Kidney (tissue), 14 donors: Measurements from ENCODE around the gene DLGAP1. TPM values are rescaled to one million over a fixed set of nuclear protein-coding genes. Genes with fewer than 3 reads are reported as not detected.

Source experiments
- DNase-seq, 5 donors: peaks; one replicate each; pipeline ENCODE4 v3.0.0-alpha.2; 2013 to 2020
- FAIRE-seq: peaks from 2 replicates; lab custom pipeline; 2012; peaks lifted over from hg19 to GRCh38; lab: Jason Lieb, UNC
- H3K27ac ChIP-seq, 2 donors: one replicate each; pipeline ENCODE4 v1.7.0; 2013; ENCODE audit warnings: low read depth in 2 of 2, low read length in 2 of 2, inconsistent platforms in 1 of 2
- H3K27me3 ChIP-seq: one replicate; pipeline ENCODE4 v1.7.1; 2013; ENCODE audit warnings: low read length, inconsistent platforms; ENCODE audit not compliant: control insufficient read depth, insufficient read depth
- H3K36me3 ChIP-seq, 3 donors: one replicate each; pipeline versions ENCODE4 v1.7.0 to v1.7.1; 2013; ENCODE audit warnings: low read length in 3 of 3, control low read depth in 1 of 3, inconsistent platforms in 1 of 3; ENCODE audit not compliant: insufficient read depth in 3 of 3, control insufficient read depth in 2 of 3
- H3K4me1 ChIP-seq, 3 donors: one replicate each; pipeline versions ENCODE4 v1.7.0 to v1.7.1; 2013; ENCODE audit warnings: low read length in 3 of 3, inconsistent platforms in 1 of 3, low read depth in 1 of 3; ENCODE audit not compliant: control insufficient read depth in 2 of 3, insufficient read depth in 2 of 3
- H3K4me3 ChIP-seq, 3 donors: one replicate each; pipeline versions ENCODE4 v1.7.0 to v1.8.1; 2013; ENCODE audit warnings: low read length in 3 of 3, control low read depth in 1 of 3, inconsistent platforms in 1 of 3
- H3K9ac ChIP-seq, 3 donors: one replicate each; pipeline versions ENCODE4 v1.7.0 to v1.7.1; 2013; ENCODE audit warnings: low read length in 3 of 3, control low read depth in 1 of 3, inconsistent platforms in 1 of 3
- H3K9me3 ChIP-seq, 3 donors: one replicate each; pipeline versions ENCODE4 v1.7.0 to v1.7.1; 2013; ENCODE audit warnings: low read length in 3 of 3, control low read depth in 1 of 3, inconsistent platforms in 1 of 3; ENCODE audit not compliant: control insufficient read depth in 2 of 3, insufficient read depth in 1 of 3
- intact Hi-C: fragments of 100-400 bp; cut with DNase I; formaldehyde crosslinking; loops from one replicate; pipeline ENCODE4 v1.11.1; 2022
- polyA plus RNA-seq: library from polyadenylated mRNA; stranded (reverse); fragments of 350-450 nt; fragmentation: Illumina TruSeq; extraction: RNeasy Lipid Tissue Mini Kit (QIAGEN cat#74804); gene quantifications from one replicate; pipeline ENCODE4 v1.2.3, GENCODE V29; 2014; ENCODE audit warnings: low read depth, low replicate concordance; ENCODE audit not compliant: insufficient read depth
- total RNA-seq: library from RNA; stranded (reverse); fragmentation: NEBNext Ultra II Directional; extraction: Animal tissue kit (Norgen Biotek cat#: 25700); gene quantifications from one replicate; pipeline ENCODE4 v1.2.1, GENCODE V29; 2021
- TF ChIP-seq, protein P1 (sequence below): IDR thresholded peaks from 3 replicates; pipeline ENCODE4 v1.5.1; 2012; ENCODE audit warnings: mild to moderate bottlenecking, moderate library complexity, borderline replicate concordance; ENCODE audit not compliant: insufficient read depth; ENCODE audit errors: extremely low read depth
- donor health status: control.
- donor health status: control.
- donor health status: control.
- donor health status: control.
- donor health status: control.
- donor health status: DM: yes; HTN: yes; CAD: no.
- donor health status: Normal renal cell carcinoma (clear cell type).

Gene DLGAP1
- total and polyA plus RNA-seq, 2 donors from 2014 or later, result 1.2 to 32.8 TPM

- Histone ChIP-seq H3K4me1 (no peaks in the 10 kb centered on the region), H3K9me3 (no peaks in the 10 kb centered on the region), H3K36me3 (no peaks in the 10 kb centered on the region), H3K27me3 (no peaks in the 10 kb centered on the region), H3K4me3 (no peak overlapping the region), H3K27ac (no peak overlapping the region), H3K9ac (no peak overlapping the region)
- intact Hi-C loops, result no loop called here
- FAIRE-seq, result no peak
- TF ChIP-seq, protein P1, sequence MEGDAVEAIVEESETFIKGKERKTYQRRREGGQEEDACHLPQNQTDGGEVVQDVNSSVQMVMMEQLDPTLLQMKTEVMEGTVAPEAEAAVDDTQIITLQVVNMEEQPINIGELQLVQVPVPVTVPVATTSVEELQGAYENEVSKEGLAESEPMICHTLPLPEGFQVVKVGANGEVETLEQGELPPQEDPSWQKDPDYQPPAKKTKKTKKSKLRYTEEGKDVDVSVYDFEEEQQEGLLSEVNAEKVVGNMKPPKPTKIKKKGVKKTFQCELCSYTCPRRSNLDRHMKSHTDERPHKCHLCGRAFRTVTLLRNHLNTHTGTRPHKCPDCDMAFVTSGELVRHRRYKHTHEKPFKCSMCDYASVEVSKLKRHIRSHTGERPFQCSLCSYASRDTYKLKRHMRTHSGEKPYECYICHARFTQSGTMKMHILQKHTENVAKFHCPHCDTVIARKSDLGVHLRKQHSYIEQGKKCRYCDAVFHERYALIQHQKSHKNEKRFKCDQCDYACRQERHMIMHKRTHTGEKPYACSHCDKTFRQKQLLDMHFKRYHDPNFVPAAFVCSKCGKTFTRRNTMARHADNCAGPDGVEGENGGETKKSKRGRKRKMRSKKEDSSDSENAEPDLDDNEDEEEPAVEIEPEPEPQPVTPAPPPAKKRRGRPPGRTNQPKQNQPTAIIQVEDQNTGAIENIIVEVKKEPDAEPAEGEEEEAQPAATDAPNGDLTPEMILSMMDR, result no peak
- DNase-seq, result no peak
Observed at GRCh38 chr18:4134700-4135099, 320.4 kb downstream of the DLGAP1 start.

- Histone ChIP-seq H3K27me3 (no peaks in the 10 kb centered on the region), H3K4me3 (no peak overlapping the region), H3K27ac (no peak overlapping the region), H3K9me3 (no peaks in the 10 kb centered on the region), H3K36me3 (no peaks in the 10 kb centered on the region), H3K9ac (no peak overlapping the region), H3K4me1 (no peaks in the 10 kb centered on the region)
- TF ChIP-seq, protein P1, result no peak
- intact Hi-C loops, result no loop called here
- FAIRE-seq, result no peak
- DNase-seq, result no peak
Observed at GRCh38 chr18:4130734-4131719, 324.1 kb downstream of the DLGAP1 start.

GRCh38 chr18:4126939-4127338 lies 328.2 kb downstream of the DLGAP1 start:
- no peaks in the 10 kb centered on the region for H3K9me3 ChIP-seq
- H3K4me3 ChIP-seq, result no peak overlapping the region
- DNase-seq (no peak), FAIRE-seq (no peak)
- intact Hi-C loops, result no loop called here
- TF ChIP-seq, protein P1, result no peak
- H3K9ac ChIP-seq, result no peak overlapping the region
- H3K36me3 ChIP-seq, result no peaks in the 10 kb centered on the region
- H3K27ac ChIP-seq, result no peak overlapping the region
- no peaks in the 10 kb centered on the region for H3K27me3 ChIP-seq
- H3K4me1 ChIP-seq, result peaks cover 0 to 2% (median 0%) of the 10 kb centered on the region in 3 donors
